ENCODE measurements around the gene ANXA5.
"Not testable (repeated sequence)": the region's sequence is repeated elsewhere in the genome, so short reads cannot be mapped to it uniquely, and the experiment has no call there.

Gene ANXA5

DNA sequence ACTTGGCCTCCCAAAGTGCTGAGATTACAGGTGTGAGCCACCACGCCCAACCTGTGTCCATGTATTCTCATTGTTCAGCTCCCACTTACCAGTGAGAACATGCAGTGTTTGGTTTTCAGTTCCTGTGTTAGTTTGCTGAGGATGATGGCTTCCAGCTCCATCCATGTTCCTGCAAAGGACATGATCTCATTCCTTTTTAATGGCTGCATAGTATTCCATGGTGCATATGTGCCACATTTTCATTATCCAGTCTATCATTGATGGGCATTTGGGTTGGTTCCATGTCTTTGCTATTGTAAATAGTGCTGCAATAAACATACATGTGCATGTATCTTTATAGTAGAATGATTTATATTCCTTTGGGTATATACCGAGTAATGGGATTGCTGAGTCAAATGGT lies 33.0 kb upstream of the ANXA5 start:
- not testable (repeated sequence) for H3K27me3 ChIP-seq (ENCODE audit: control insufficient read depth, insufficient read depth, low read length); H3K27ac ChIP-seq (ENCODE audit: low read depth, low read length); H3K4me3 ChIP-seq (ENCODE audit: low read depth, low read length); H3K9me3 ChIP-seq (ENCODE audit: control insufficient read depth, insufficient read depth, low read depth, low read length); H3K36me3 ChIP-seq (ENCODE audit: control insufficient read depth, insufficient read depth, low read length); H3K4me1 ChIP-seq (ENCODE audit: control insufficient read depth, insufficient read depth, low read length); H3K9ac ChIP-seq (ENCODE audit: low read length)

DNA sequence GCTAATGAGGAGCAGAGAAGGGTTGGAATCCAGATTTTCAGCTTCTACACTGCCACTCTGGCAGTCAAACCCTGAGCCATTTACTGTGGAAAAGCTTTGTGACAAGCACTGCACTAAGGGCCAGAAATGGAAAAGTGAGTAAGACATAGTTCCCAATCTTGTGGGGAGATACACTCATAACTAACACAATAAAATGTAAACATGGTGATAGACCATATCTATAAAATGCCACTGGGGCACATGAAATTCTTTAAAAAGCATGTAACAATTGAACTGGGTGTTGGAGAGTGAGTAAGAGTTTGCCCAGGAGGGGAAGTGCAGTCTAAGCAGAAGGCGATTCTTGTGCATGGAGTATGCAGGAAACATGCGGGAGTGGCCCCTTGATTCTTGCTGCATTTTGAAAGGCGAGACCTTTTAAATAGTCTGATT lies 32.0 kb upstream of the ANXA5 start:
- Histone ChIP-seq H3K36me3 (ENCODE audit: control insufficient read depth, insufficient read depth, low read length) (no peaks in the 10 kb centered on the region), H3K4me1 (ENCODE audit: control insufficient read depth, insufficient read depth, low read length) (peaks cover 7% of the 10 kb centered on the region; the same call in 1 of the 2 replicates), H3K9me3 (ENCODE audit: control insufficient read depth, insufficient read depth, low read depth, low read length) (no peaks in the 10 kb centered on the region), H3K27ac (ENCODE audit: low read depth, low read length) (no peak overlapping the region), H3K4me3 (ENCODE audit: low read depth, low read length) (no peak overlapping the region), H3K9ac (ENCODE audit: low read length) (no peak overlapping the region), H3K27me3 (ENCODE audit: control insufficient read depth, insufficient read depth, low read length) (no peaks in the 10 kb centered on the region)

DNA sequence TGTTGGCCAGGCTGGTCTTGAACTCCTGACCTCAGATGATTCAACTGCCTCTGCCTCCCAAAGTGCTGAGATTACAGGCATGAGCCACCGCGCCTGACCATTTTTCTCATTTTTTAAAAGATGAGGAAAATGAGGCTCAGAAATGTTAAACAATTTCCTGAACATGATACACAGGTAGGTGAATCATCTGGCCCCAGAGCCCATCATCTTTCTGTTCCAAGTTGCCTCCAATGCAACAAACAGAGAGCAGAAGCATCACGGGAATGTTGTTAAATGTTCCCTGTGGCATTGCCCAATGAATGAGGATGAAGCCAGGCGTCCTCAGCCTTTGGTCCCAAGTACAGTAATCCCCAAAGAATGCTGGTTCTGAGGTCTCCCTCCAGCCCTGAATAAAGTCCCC lies 31.3 kb upstream of the ANXA5 start:
- Histone ChIP-seq H3K27me3 (ENCODE audit: control insufficient read depth, insufficient read depth, low read length) (no peaks in the 10 kb centered on the region), H3K4me3 (ENCODE audit: low read depth, low read length) (no peak overlapping the region), H3K9ac (ENCODE audit: low read length) (no peak overlapping the region), H3K27ac (ENCODE audit: low read depth, low read length) (no peak overlapping the region), H3K9me3 (ENCODE audit: control insufficient read depth, insufficient read depth, low read depth, low read length) (no peaks in the 10 kb centered on the region), H3K36me3 (ENCODE audit: control insufficient read depth, insufficient read depth, low read length) (no peaks in the 10 kb centered on the region), H3K4me1 (ENCODE audit: control insufficient read depth, insufficient read depth, low read length) (peaks cover 7% of the 10 kb centered on the region; the same call in 1 of the 2 replicates)

DNA sequence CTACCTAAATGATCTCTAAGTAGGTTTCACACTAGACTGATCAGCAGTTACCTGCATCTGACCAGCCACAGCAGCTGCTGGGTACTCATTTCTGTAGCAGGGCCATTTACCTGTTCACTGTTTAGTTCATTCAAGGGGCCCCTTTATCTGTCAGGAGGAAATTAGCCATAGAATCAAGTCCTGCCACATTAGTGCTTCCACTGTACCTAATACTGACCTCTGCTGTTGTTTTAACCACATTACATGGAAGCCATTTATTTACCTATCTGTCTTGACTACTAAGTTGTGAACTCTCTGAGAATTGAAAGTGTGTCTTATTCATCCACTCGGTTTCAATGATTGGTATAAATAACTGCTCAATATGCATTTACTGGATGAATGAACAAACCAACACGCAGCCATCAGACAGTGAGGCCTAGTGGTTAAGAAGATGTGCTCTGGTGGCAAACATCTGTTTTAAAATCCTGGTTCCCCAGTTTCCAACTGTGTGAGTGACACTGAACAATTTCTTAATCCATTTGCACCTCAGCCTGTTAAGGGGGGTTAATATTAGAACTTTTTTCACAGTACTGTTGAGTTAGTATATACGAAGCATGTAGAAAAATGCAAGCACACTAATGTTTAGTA lies 30.0 kb upstream of the ANXA5 start:
- Histone ChIP-seq H3K27ac (ENCODE audit: low read depth, low read length) (no peak overlapping the region), H3K9me3 (ENCODE audit: control insufficient read depth, insufficient read depth, low read depth, low read length) (no peaks in the 10 kb centered on the region), H3K9ac (ENCODE audit: low read length) (no peak overlapping the region), H3K27me3 (ENCODE audit: control insufficient read depth, insufficient read depth, low read length) (no peaks in the 10 kb centered on the region), H3K36me3 (ENCODE audit: control insufficient read depth, insufficient read depth, low read length) (no peaks in the 10 kb centered on the region), H3K4me3 (ENCODE audit: low read depth, low read length) (no peak overlapping the region), H3K4me1 (ENCODE audit: control insufficient read depth, insufficient read depth, low read length) (no peaks in the 10 kb centered on the region)

- no peak overlapping the region for H3K4me3 ChIP-seq (ENCODE audit: low read depth, low read length)
- H3K36me3 ChIP-seq (ENCODE audit: control insufficient read depth, insufficient read depth, low read length) = no peaks in the 10 kb centered on the region
- no peaks in the 10 kb centered on the region for H3K27me3 ChIP-seq (ENCODE audit: control insufficient read depth, insufficient read depth, low read length)
- H3K4me1 ChIP-seq (ENCODE audit: control insufficient read depth, insufficient read depth, low read length) = no peaks in the 10 kb centered on the region
- no peak overlapping the region for H3K27ac ChIP-seq (ENCODE audit: low read depth, low read length)
- H3K9ac ChIP-seq (ENCODE audit: low read length) = no peak overlapping the region
- no peaks in the 10 kb centered on the region for H3K9me3 ChIP-seq (ENCODE audit: control insufficient read depth, insufficient read depth, low read depth, low read length)
Observed at GRCh38 chr4:121724671-121725070, 27.9 kb upstream of the ANXA5 start.

- no peak overlapping the region for H3K27ac ChIP-seq (ENCODE audit: low read depth, low read length)
- no peaks in the 10 kb centered on the region for H3K9me3 ChIP-seq (ENCODE audit: control insufficient read depth, insufficient read depth, low read depth, low read length)
- no peaks in the 10 kb centered on the region for H3K27me3 ChIP-seq (ENCODE audit: control insufficient read depth, insufficient read depth, low read length)
- no peaks in the 10 kb centered on the region for H3K36me3 ChIP-seq (ENCODE audit: control insufficient read depth, insufficient read depth, low read length)
- H3K4me3 ChIP-seq (ENCODE audit: low read depth, low read length) = no peak overlapping the region
- H3K9ac ChIP-seq (ENCODE audit: low read length) = no peak overlapping the region
- H3K4me1 ChIP-seq (ENCODE audit: control insufficient read depth, insufficient read depth, low read length) = no peaks in the 10 kb centered on the region
Observed at GRCh38 chr4:121721700-121722099, 24.9 kb upstream of the ANXA5 start.

- Histone ChIP-seq H3K9me3 (ENCODE audit: control insufficient read depth, insufficient read depth, low read depth, low read length) (0 out of 2 replicates have a peak, but pooled peaks cover 3% of the 10 kb centered on the region), H3K9ac (ENCODE audit: low read length) (no peak overlapping the region), H3K4me3 (ENCODE audit: low read depth, low read length) (no peak overlapping the region), H3K36me3 (ENCODE audit: control insufficient read depth, insufficient read depth, low read length) (no peaks in the 10 kb centered on the region), H3K4me1 (ENCODE audit: control insufficient read depth, insufficient read depth, low read length) (no peaks in the 10 kb centered on the region), H3K27me3 (ENCODE audit: control insufficient read depth, insufficient read depth, low read length) (no peaks in the 10 kb centered on the region), H3K27ac (ENCODE audit: low read depth, low read length) (no peak overlapping the region)
Observed at GRCh38 chr4:121720109-121720508, 23.3 kb upstream of the ANXA5 start.

DNA sequence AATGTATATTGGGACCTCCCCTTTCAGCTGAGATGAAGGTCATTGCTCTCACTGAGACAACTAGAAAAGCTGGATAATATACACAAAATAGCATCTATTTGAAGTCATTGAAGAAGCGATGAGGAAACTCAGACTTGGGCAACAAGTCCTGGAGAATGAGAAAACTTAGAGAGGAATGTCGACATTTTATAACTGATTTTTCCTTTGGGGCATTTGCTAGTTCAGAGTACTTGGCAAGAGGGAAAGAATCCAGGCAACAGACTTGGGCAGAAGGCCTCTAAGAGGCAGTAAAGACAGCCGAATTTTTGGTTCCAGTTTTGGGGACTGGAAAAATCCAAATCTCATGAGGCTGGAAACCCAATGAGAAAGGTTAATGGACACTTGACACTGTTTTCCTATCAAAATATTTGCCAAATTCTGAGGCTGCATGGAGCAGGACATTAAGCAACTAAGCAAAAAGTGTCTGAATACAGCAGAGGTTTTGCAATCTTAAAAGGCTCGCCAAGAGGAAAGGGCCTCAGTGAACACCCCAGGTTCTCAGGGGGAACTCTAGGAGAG lies 21.0 kb upstream of the ANXA5 start:
- H3K9ac ChIP-seq (ENCODE audit: low read length) = no peak overlapping the region
- H3K27me3 ChIP-seq (ENCODE audit: control insufficient read depth, insufficient read depth, low read length) = no peaks in the 10 kb centered on the region
- no peaks in the 10 kb centered on the region for H3K36me3 ChIP-seq (ENCODE audit: control insufficient read depth, insufficient read depth, low read length)
- 0 out of 2 replicates have a peak, but pooled peaks cover 3% of the 10 kb centered on the region for H3K9me3 ChIP-seq (ENCODE audit: control insufficient read depth, insufficient read depth, low read depth, low read length)
- no peak overlapping the region for H3K27ac ChIP-seq (ENCODE audit: low read depth, low read length)
- peaks cover 1% of the 10 kb centered on the region for H3K4me1 ChIP-seq (ENCODE audit: control insufficient read depth, insufficient read depth, low read length)
- no peak overlapping the region for H3K4me3 ChIP-seq (ENCODE audit: low read depth, low read length)

DNA sequence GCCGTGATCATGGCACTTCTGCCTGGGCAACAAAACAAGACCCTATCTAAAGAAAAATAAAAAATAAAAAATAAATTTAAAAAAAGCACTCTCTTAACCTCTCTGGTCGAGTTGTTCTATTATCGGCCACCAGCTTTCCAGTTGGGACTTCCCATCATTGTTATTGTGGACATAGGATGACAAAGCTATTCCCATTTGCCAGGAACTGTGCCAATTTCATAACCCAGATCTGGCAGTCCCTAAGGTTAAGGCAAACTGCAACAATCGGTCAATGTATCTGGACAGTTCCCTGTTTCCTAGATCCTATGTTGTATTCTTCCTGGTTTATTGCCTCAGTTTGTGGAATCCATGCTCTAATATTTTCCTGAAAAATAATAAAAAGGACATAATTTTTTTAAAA lies 17.8 kb upstream of the ANXA5 start:
- Histone ChIP-seq H3K9me3 (ENCODE audit: control insufficient read depth, insufficient read depth, low read depth, low read length) (0 out of 2 replicates have a peak, but pooled peaks cover 3% of the 10 kb centered on the region), H3K27ac (ENCODE audit: low read depth, low read length) (no peak overlapping the region), H3K4me3 (ENCODE audit: low read depth, low read length) (no peak overlapping the region), H3K27me3 (ENCODE audit: control insufficient read depth, insufficient read depth, low read length) (no peaks in the 10 kb centered on the region), H3K9ac (ENCODE audit: low read length) (no peak overlapping the region), H3K4me1 (ENCODE audit: control insufficient read depth, insufficient read depth, low read length) (peaks cover 19% of the 10 kb centered on the region), H3K36me3 (ENCODE audit: control insufficient read depth, insufficient read depth, low read length) (no peaks in the 10 kb centered on the region)

GRCh38 chr4:121712783-121713182 lies 16.0 kb upstream of the ANXA5 start:
- Histone ChIP-seq H3K4me3 (ENCODE audit: low read depth, low read length) (no peak overlapping the region), H3K27ac (ENCODE audit: low read depth, low read length) (peak overlapping the region; percentile 73; the same call in 1 of the 2 replicates), H3K9ac (ENCODE audit: low read length) (no peak overlapping the region), H3K36me3 (ENCODE audit: control insufficient read depth, insufficient read depth, low read length) (no peaks in the 10 kb centered on the region), H3K9me3 (ENCODE audit: control insufficient read depth, insufficient read depth, low read depth, low read length) (0 out of 2 replicates have a peak, but pooled peaks cover 3% of the 10 kb centered on the region), H3K4me1 (ENCODE audit: control insufficient read depth, insufficient read depth, low read length) (peaks cover 19% of the 10 kb centered on the region), H3K27me3 (ENCODE audit: control insufficient read depth, insufficient read depth, low read length) (no peaks in the 10 kb centered on the region)

DNA sequence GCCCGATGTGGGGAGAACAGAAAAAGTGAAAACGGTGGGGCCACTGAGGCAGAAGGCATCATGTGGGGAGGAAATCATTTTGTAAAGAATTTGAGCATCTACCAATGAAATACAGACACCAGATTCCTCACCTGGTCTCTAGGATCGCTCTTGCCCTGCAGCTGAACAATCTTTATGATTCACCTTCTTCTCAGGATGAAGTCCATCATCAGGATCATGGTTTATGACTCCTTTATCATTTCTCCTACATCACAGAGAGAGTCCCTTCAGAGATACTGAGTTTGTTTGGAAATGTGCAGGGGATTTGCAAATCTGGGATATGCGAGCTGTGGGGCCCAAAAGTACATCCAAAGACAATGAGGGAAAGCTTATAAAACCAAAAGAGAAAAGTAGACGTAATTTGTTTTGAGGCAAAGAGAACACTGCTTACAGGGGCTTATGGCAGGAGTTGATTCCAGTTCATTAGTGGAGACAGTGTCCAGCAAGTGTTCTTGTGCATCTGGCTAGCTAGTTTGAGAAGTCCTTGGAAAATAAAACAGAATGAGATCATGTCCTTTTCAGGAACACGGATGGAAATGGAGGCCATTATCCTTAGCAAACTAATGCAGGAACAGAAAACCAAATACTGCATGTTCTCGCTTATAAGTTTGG lies 15.3 kb upstream of the ANXA5 start:
- 0 out of 2 replicates have a peak, but pooled peaks cover 3% of the 10 kb centered on the region for H3K9me3 ChIP-seq (ENCODE audit: control insufficient read depth, insufficient read depth, low read depth, low read length)

More for the DNA sequence above, 15.3 kb upstream of the ANXA5 start:
- Histone ChIP-seq H3K9ac (ENCODE audit: low read length) (peak overlapping the region; percentile 57), H3K4me3 (ENCODE audit: low read depth, low read length) (peak overlapping the region; percentile 37), H3K27me3 (ENCODE audit: control insufficient read depth, insufficient read depth, low read length) (no peaks in the 10 kb centered on the region), H3K36me3 (ENCODE audit: control insufficient read depth, insufficient read depth, low read length) (no peaks in the 10 kb centered on the region), H3K4me1 (ENCODE audit: control insufficient read depth, insufficient read depth, low read length) (peaks cover 19% of the 10 kb centered on the region), H3K27ac (ENCODE audit: low read depth, low read length) (peak overlapping the region; percentile 73; the same call in 1 of the 2 replicates)

All from HUES6 (cell line).